Ishikawa (cell line): Measurements from ENCODE around the gene DOLPP1.

Source experiments
- CEBPB ChIP-seq: IDR thresholded peaks from 2 replicates; pipeline ENCODE4 v1.6.1; 2012
- CREB1 ChIP-seq: IDR thresholded peaks from 2 replicates; pipeline ENCODE4 v1.6.1; 2012; ENCODE audit warnings: low read depth
- EGR1 ChIP-seq: IDR thresholded peaks from 2 replicates; pipeline ENCODE4 v1.6.1; 2012
- EP300 ChIP-seq: IDR thresholded peaks from 2 replicates; pipeline ENCODE4 v1.6.1; 2012; ENCODE audit warnings: borderline replicate concordance
- FOXM1 ChIP-seq: IDR thresholded peaks from 2 replicates; pipeline ENCODE4 v1.6.1; 2012; ENCODE audit warnings: low read depth, borderline replicate concordance
- MAX ChIP-seq: IDR thresholded peaks from 2 replicates; pipeline ENCODE4 v1.6.1; 2012
- NFIC ChIP-seq: IDR thresholded peaks from 2 replicates; pipeline ENCODE4 v1.6.1; 2012
- RAD21 ChIP-seq: IDR thresholded peaks from 2 replicates; pipeline ENCODE4 v1.6.1; 2012; ENCODE audit warnings: low read depth
- REST ChIP-seq: IDR thresholded peaks from 2 replicates; pipeline ENCODE4 v1.6.1; 2012; ENCODE audit warnings: low read depth, mild to moderate bottlenecking
- TAF1 ChIP-seq: IDR thresholded peaks from 2 replicates; pipeline ENCODE4 v1.6.1; 2012; ENCODE audit warnings: low read depth, mild to moderate bottlenecking
- TCF12 ChIP-seq: IDR thresholded peaks from 2 replicates; pipeline ENCODE4 v1.6.1; 2012; ENCODE audit warnings: low read depth
- TEAD4 ChIP-seq: IDR thresholded peaks from 2 replicates; pipeline ENCODE4 v1.6.1; 2012
- USF1 ChIP-seq: IDR thresholded peaks from 2 replicates; pipeline ENCODE4 v1.6.1; 2012
- YY1 ChIP-seq: IDR thresholded peaks from 2 replicates; pipeline ENCODE4 v1.6.1; 2012; ENCODE audit warnings: low read depth
- ZBTB7A ChIP-seq: IDR thresholded peaks from 2 replicates; pipeline ENCODE4 v1.6.1; 2012; ENCODE audit warnings: low read depth

The DOLPP1 gene

GRCh38 chr9:129138144-129138462 lies 57.2 kb downstream of the DOLPP1 start:
- TF ChIP-seq RAD21 (no peak), NFIC (no peak), TAF1 (no peak), USF1 (no peak), REST (no peak), MAX (no peak), TCF12 (no peak), CEBPB (no peak), FOXM1 (no peak)

- TF ChIP-seq MAX (no peak), EP300 (0 out of 2 replicates have a peak, but pooled peaks have one; percentile 30)
These were observed 57.7 kb downstream of the DOLPP1 start for GRCh38 chr9:129138476-129139232.

- TF ChIP-seq REST: no peak
- TF ChIP-seq ZBTB7A: no peak
- no peak for TF ChIP-seq EGR1
- TF ChIP-seq TEAD4: no peak
- TF ChIP-seq USF1: peak; percentile 12; the same call in 1 of the 2 replicates
- TF ChIP-seq NFIC: no peak
- TF ChIP-seq FOXM1: no peak
- TF ChIP-seq CREB1: no peak
- peak; percentile 93 for TF ChIP-seq RAD21
- no peak for TF ChIP-seq CEBPB
- TF ChIP-seq TAF1: no peak
- TF ChIP-seq TCF12: no peak
- no peak for TF ChIP-seq EP300
- peak; percentile 91 for TF ChIP-seq MAX
- no peak for TF ChIP-seq YY1
These were observed 58.5 kb downstream of the DOLPP1 start for GRCh38 chr9:129139233-129139992.

GRCh38 chr9:129139993-129140396 lies 59.1 kb downstream of the DOLPP1 start:
- TF ChIP-seq EP300 (peak; percentile 76), REST (no peak), MAX (no peak), TCF12 (peak; percentile 91), YY1 (peak; percentile 91), TEAD4 (peak; percentile 79), USF1 (peak; percentile 29; the same call in 1 of the 2 replicates), FOXM1 (peak; percentile 68; the same call in 1 of the 2 replicates), CREB1 (0 out of 2 replicates have a peak, but pooled peaks have one; percentile 35), CEBPB (no peak), EGR1 (peak; percentile 44), ZBTB7A (no peak; the same call in 1 of the 2 replicates), RAD21 (peak; percentile 27), NFIC (peak; percentile 69), TAF1 (peak; percentile 81)
